GM12878 (cell line): ENCODE results near the gene FERMT2.

Source experiments
- ESRRA ChIP-seq: IDR thresholded peaks from 2 replicates; pipeline ENCODE4 v1.6.1; 2012; ENCODE audit warnings: mild to moderate bottlenecking, low read length, improper control_type of control experiment
- POLR2A ChIP-seq: IDR thresholded peaks from 2 replicates; pipeline ENCODE4 v1.6.1; 2011; ENCODE audit warnings: low read depth, mild to moderate bottlenecking, low read length

- TF ChIP-seq POLR2A (no peak), ESRRA (no peak)
Observed at GRCh38 chr14:52879958-52880357, 70.9 kb downstream of the FERMT2 start.
